Lower lobe of right lung (tissue), 2 donors: Measurements from ENCODE around the gene SOX10. TPM values are rescaled to one million over a fixed set of nuclear protein-coding genes. Genes with fewer than 3 reads are reported as not detected.

Source experiments
- ATAC-seq, 2 donors: fragments of 200-7000 bp; cut with Tn5 transposase; one replicate each; pipeline ENCODE4 v1.9.1; 2020 to 2022; ENCODE audit warnings: mild to moderate bottlenecking in 2 of 2, moderate library complexity in 2 of 2
- DNase-seq: peaks from one replicate; pipeline ENCODE4 v3.0.0-alpha.2; 2020
- H3K27ac ChIP-seq: fragments of 200-600 bp; one replicate; pipeline ENCODE4 v1.8.0; 2022
- H3K27me3 ChIP-seq: fragments of 200-600 bp; one replicate; pipeline ENCODE4 v1.8.0; 2022; ENCODE audit warnings: low read depth
- H3K36me3 ChIP-seq: fragments of 200-600 bp; one replicate; pipeline ENCODE4 v1.8.0; 2022; ENCODE audit warnings: mild to moderate bottlenecking
- H3K4me1 ChIP-seq: fragments of 200-600 bp; one replicate; pipeline ENCODE4 v1.8.0; 2022
- H3K4me3 ChIP-seq: fragments of 200-600 bp; one replicate; pipeline ENCODE4 v1.8.0; 2022; ENCODE audit warnings: mild to moderate bottlenecking
- H3K9me3 ChIP-seq: fragments of 200-600 bp; one replicate; pipeline ENCODE4 v1.8.0; 2022
- intact Hi-C: fragments of 100-400 bp; cut with DNase I; formaldehyde crosslinking; loops from one replicate; pipeline ENCODE4 v1.11.0; 2022
- microRNA-seq: library from miRNA; unstranded; fragments of <30 nt; microRNA quantifications from one replicate; pipeline ENCODE4 v1.2.0, GENCODE V29; 2020; ENCODE audit warnings: borderline number of aligned reads
- total RNA-seq: library from RNA; stranded (reverse); fragmentation: NEBNext Ultra II Directional; extraction: Animal tissue kit (Norgen Biotek cat#: 25700); gene quantifications from one replicate; pipeline ENCODE4 v1.2.1, GENCODE V29; 2021
- TF ChIP-seq, protein P1 (sequence below): fragments of 200-600 bp; IDR thresholded peaks from one replicate; pipeline ENCODE4 v1.8.0; 2022; ENCODE audit warnings: antibody characterized with exemption, mild to moderate bottlenecking
- donor health status: DM: no; HTN: yes; CAD: no; lungs with severe emphysema.

SOX10 gene
- total RNA-seq, 1 donor from 2014 or later, result not detected

- H3K36me3 ChIP-seq, result peaks cover 76% of the 10 kb centered on the region
- intact Hi-C loops, result no loop called here
- DNase-seq, result no peak
Measured at GRCh38 chr22:37924386-37925065, 59.8 kb downstream of the SOX10 start.

GRCh38 chr22:37923927-37924326, 60.4 kb downstream of the SOX10 start:
- H3K4me1 ChIP-seq, result peaks cover 7% of the 10 kb centered on the region
- peaks cover 75% of the 10 kb centered on the region for H3K36me3 ChIP-seq
- no peaks in the 10 kb centered on the region for H3K27me3 ChIP-seq
- no peaks in the 10 kb centered on the region for H3K9me3 ChIP-seq
- no peak overlapping the region for H3K27ac ChIP-seq
- DNase-seq (no peak), ATAC-seq (no peak)
- intact Hi-C loops, result no loop called here
- TF ChIP-seq, protein P1, sequence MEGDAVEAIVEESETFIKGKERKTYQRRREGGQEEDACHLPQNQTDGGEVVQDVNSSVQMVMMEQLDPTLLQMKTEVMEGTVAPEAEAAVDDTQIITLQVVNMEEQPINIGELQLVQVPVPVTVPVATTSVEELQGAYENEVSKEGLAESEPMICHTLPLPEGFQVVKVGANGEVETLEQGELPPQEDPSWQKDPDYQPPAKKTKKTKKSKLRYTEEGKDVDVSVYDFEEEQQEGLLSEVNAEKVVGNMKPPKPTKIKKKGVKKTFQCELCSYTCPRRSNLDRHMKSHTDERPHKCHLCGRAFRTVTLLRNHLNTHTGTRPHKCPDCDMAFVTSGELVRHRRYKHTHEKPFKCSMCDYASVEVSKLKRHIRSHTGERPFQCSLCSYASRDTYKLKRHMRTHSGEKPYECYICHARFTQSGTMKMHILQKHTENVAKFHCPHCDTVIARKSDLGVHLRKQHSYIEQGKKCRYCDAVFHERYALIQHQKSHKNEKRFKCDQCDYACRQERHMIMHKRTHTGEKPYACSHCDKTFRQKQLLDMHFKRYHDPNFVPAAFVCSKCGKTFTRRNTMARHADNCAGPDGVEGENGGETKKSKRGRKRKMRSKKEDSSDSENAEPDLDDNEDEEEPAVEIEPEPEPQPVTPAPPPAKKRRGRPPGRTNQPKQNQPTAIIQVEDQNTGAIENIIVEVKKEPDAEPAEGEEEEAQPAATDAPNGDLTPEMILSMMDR, result no peak
- no peak overlapping the region for H3K4me3 ChIP-seq

More at GRCh38 chr22:37924386-37925065, 59.8 kb downstream of the SOX10 start:
- Histone ChIP-seq H3K4me1 (peaks cover 7% of the 10 kb centered on the region), H3K27ac (no peak overlapping the region), H3K27me3 (no peaks in the 10 kb centered on the region), H3K4me3 (no peak overlapping the region), H3K9me3 (no peaks in the 10 kb centered on the region)
- TF ChIP-seq, protein P1, result no peak
- no peak for ATAC-seq

Small RNA genes lying within 50 kb of the gene (microRNA-seq; reads per million reads assigned to microRNA genes)
- gene MIR4534 (not detected), gene MIR6820 (1.5 reads per million)

Other genes with a start within 250 kb of the SOX10 start
- 7.1 TPM for gene GCAT, start 176.6 kb downstream of the SOX10 start, total RNA-seq
- not detected for gene GALR3, start 161.2 kb downstream of the SOX10 start, total RNA-seq
- gene ANKRD54, start 140.2 kb downstream of the SOX10 start, total RNA-seq, result 18.3 TPM
- gene EIF3L, start 135.1 kb downstream of the SOX10 start, total RNA-seq, result 385 TPM
- gene MICALL1, start 78.3 kb downstream of the SOX10 start, total RNA-seq, result 32.2 TPM
- 1.2 TPM for gene C22orf23, start 31.0 kb downstream of the SOX10 start, total RNA-seq
- gene POLR2F, start 30.9 kb downstream of the SOX10 start, total RNA-seq, result 60.3 TPM
- gene PICK1, start 72.8 kb upstream of the SOX10 start, total RNA-seq, result 35.4 TPM
- gene SLC16A8, start 99.6 kb upstream of the SOX10 start, total RNA-seq, result 0.24 TPM
- gene BAIAP2L2, start 126.1 kb upstream of the SOX10 start, total RNA-seq, result 0.44 TPM
- gene PLA2G6, start 197.3 kb upstream of the SOX10 start, total RNA-seq, result 60.8 TPM
- gene MAFF, start 217.4 kb upstream of the SOX10 start, total RNA-seq, result 41.3 TPM